ENCODE results near the gene FBXO9.
A peak's percentile ranks its signal among the peaks of the same experiment; 100 is the strongest.
"Not testable (repeated sequence)": the region's sequence is repeated elsewhere in the genome, so short reads cannot be mapped to it uniquely, and the experiment has no call there.

FBXO9 gene

DNA sequence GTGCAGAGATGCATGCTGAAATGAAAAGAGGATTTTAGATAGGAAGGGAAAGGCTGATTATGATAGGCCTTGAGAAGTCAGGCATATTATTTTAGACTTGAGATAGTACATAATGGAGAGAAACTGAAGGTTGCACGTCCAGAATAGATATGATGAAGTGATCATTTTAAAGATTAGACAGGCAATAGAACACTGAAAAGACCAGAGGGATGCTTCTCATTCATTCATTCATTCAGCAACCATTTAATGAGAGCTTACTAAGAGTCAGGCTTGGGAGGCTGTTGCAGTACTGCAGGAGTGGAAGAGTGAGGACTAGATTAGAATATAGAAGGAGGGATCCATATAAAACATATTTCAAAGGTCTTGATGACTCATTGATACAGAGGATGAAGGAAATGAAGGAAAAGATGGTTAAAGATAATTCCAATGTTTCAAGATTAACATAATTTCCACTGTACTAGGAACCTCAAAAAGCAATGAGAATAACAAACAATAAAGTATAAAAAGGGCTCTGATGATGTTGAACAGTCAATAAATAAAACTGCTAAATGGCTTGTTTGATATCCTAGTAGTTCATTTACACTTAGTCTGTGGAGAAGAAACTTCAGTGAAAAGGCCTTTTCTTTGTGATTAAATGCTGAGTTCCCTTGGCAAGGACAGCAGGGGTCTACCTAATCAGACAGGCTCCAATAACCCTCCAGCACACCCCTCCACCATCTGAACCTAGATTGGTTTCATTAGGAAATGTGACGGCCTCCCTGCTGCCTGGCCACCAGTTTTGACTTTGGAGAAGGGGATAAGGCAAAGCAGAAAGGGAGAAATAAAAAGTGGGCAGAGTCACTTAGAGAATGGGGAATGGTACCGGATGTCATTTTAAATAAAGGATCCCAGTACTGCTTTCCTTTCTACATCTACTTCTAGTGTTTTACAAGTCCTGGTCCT, 5.3 kb upstream of the FBXO9 start:
- Histone ChIP-seq H3K27ac (ENCODE audit: low read length) (no peak overlapping the region), H3K4me3 (ENCODE audit: low read length) (0 out of 2 replicates have a peak overlapping the region, but pooled peaks have one; percentile 85), H3K4me2 (ENCODE audit: low read length) (peak overlapping the region; percentile 89), H3K79me2 (ENCODE audit: low read length) (peaks cover 4% of the 10 kb centered on the region), H3K9me3 (ENCODE audit: insufficient read depth, low read length) (no peaks in the 10 kb centered on the region), H3K36me3 (replicated peaks; ENCODE audit: low read depth, low read length) (no peaks in the 10 kb centered on the region), H3K9ac (ENCODE audit: low read length) (no peak overlapping the region), H2AFZ (ENCODE audit: low read depth, low read length) (no peak overlapping the region), H3K27me3 (ENCODE audit: low read depth, low read length) (no peaks in the 10 kb centered on the region), H3K4me1 (ENCODE audit: low read length) (peaks cover 22% of the 10 kb centered on the region), H4K20me1 (ENCODE audit: insufficient read depth, low read length) (no peaks in the 10 kb centered on the region)
- TF ChIP-seq, protein P1, sequence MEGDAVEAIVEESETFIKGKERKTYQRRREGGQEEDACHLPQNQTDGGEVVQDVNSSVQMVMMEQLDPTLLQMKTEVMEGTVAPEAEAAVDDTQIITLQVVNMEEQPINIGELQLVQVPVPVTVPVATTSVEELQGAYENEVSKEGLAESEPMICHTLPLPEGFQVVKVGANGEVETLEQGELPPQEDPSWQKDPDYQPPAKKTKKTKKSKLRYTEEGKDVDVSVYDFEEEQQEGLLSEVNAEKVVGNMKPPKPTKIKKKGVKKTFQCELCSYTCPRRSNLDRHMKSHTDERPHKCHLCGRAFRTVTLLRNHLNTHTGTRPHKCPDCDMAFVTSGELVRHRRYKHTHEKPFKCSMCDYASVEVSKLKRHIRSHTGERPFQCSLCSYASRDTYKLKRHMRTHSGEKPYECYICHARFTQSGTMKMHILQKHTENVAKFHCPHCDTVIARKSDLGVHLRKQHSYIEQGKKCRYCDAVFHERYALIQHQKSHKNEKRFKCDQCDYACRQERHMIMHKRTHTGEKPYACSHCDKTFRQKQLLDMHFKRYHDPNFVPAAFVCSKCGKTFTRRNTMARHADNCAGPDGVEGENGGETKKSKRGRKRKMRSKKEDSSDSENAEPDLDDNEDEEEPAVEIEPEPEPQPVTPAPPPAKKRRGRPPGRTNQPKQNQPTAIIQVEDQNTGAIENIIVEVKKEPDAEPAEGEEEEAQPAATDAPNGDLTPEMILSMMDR (IDR thresholded peaks at IDR 0.05; ENCODE audit: low read depth, low read length) = no peak
- TF ChIP-seq EZH2phosphoT487 (IDR thresholded peaks at IDR 0.05; ENCODE audit: low read depth) = no peak

GRCh38 chr6:53062169-53062539, 3.0 kb upstream of the FBXO9 start:
- Histone ChIP-seq H4K20me1 (ENCODE audit: insufficient read depth, low read length) (0 out of 2 replicates have a peak, but pooled peaks cover 3% of the 10 kb centered on the region), H3K4me3 (ENCODE audit: low read length) (peak overlapping the region; percentile 85), H3K9ac (ENCODE audit: low read length) (peak overlapping the region; percentile 84), H3K36me3 (replicated peaks; ENCODE audit: low read depth, low read length) (no peaks in the 10 kb centered on the region), H3K4me1 (ENCODE audit: low read length) (peaks cover 33% of the 10 kb centered on the region), H3K4me2 (ENCODE audit: low read length) (peak overlapping the region; percentile 89), H3K27ac (ENCODE audit: low read length) (no peak overlapping the region), H3K9me3 (ENCODE audit: insufficient read depth, low read length) (no peaks in the 10 kb centered on the region), H3K79me2 (ENCODE audit: low read length) (peaks cover 23% of the 10 kb centered on the region), H3K27me3 (ENCODE audit: low read depth, low read length) (no peaks in the 10 kb centered on the region), H2AFZ (ENCODE audit: low read depth, low read length) (peak overlapping the region; percentile 97)
- no peak for TF ChIP-seq EZH2phosphoT487 (IDR thresholded peaks at IDR 0.05; ENCODE audit: low read depth)
- TF ChIP-seq, protein P1 (IDR thresholded peaks at IDR 0.05; ENCODE audit: low read depth, low read length) = no peak

GRCh38 chr6:53064255-53064654, 949 bp upstream of the FBXO9 start:
- peaks cover 30% of the 10 kb centered on the region for H3K79me2 ChIP-seq (ENCODE audit: low read length)
- peak overlapping the region; percentile 86 for H2AFZ ChIP-seq (ENCODE audit: low read depth, low read length)
- H4K20me1 ChIP-seq (ENCODE audit: insufficient read depth, low read length); H3K36me3 ChIP-seq (replicated peaks; ENCODE audit: low read depth, low read length); H3K27ac ChIP-seq (ENCODE audit: low read length); H3K27me3 ChIP-seq (ENCODE audit: low read depth, low read length); H3K9me3 ChIP-seq (ENCODE audit: insufficient read depth, low read length): not testable (repeated sequence)
- peak overlapping the region; percentile 80 for H3K4me3 ChIP-seq (ENCODE audit: low read length)
- peak overlapping the region; percentile 63 for H3K4me2 ChIP-seq (ENCODE audit: low read length)
- H3K4me1 ChIP-seq (ENCODE audit: low read length) = peaks cover 46% of the 10 kb centered on the region
- H3K9ac ChIP-seq (ENCODE audit: low read length) = peak overlapping the region; percentile 24; the same call in 1 of the 2 replicates

GRCh38 chr6:53064726-53065265, 408 bp upstream of the FBXO9 start:
- peak overlapping the region; percentile 79 for H3K4me2 ChIP-seq (ENCODE audit: low read length)
- H3K27ac ChIP-seq (ENCODE audit: low read length) = peak overlapping the region; percentile 60

More at GRCh38 chr6:53064726-53065265, 408 bp upstream of the FBXO9 start:
- TF ChIP-seq, protein P1 (IDR thresholded peaks at IDR 0.05; ENCODE audit: low read depth, low read length) = no peak
- TF ChIP-seq EZH2phosphoT487 (IDR thresholded peaks at IDR 0.05; ENCODE audit: low read depth) = no peak
- Histone ChIP-seq H3K79me2 (ENCODE audit: low read length) (peaks cover 32% of the 10 kb centered on the region), H3K9ac (ENCODE audit: low read length) (peak overlapping the region; percentile 78), H3K4me3 (ENCODE audit: low read length) (peak overlapping the region; percentile 80), H4K20me1 (ENCODE audit: insufficient read depth, low read length) (0 out of 2 replicates have a peak, but pooled peaks cover 6% of the 10 kb centered on the region), H3K36me3 (replicated peaks; ENCODE audit: low read depth, low read length) (peaks cover 4% of the 10 kb centered on the region), H2AFZ (ENCODE audit: low read depth, low read length) (peak overlapping the region; percentile 92), H3K27me3 (ENCODE audit: low read depth, low read length) (no peaks in the 10 kb centered on the region), H3K9me3 (ENCODE audit: insufficient read depth, low read length) (no peaks in the 10 kb centered on the region), H3K4me1 (ENCODE audit: low read length) (peaks cover 46% of the 10 kb centered on the region)
